Stomach smooth muscle (tissue), 2 donors: ENCODE data around the gene FASTKD2.
A peak's percentile ranks its signal among the peaks of the same experiment; 100 is the strongest.
"Not testable (repeated sequence)": the region's sequence is repeated elsewhere in the genome, so short reads cannot be mapped to it uniquely, and the experiment has no call there.

Experiments used
- H3K27ac ChIP-seq: one replicate; pipeline ENCODE4 v1.7.0; 2013; ENCODE audit warnings: mild to moderate bottlenecking, low read length, inconsistent platforms
- H3K27me3 ChIP-seq, 2 donors: one replicate each; pipeline ENCODE4 v1.7.0; 2013; ENCODE audit warnings: low read length in 2 of 2; ENCODE audit not compliant: insufficient read depth in 2 of 2, control insufficient read depth in 1 of 2
- H3K36me3 ChIP-seq, 2 donors: one replicate each; pipeline ENCODE4 v1.7.0; 2013; ENCODE audit warnings: low read length in 2 of 2; ENCODE audit not compliant: control insufficient read depth in 2 of 2, insufficient read depth in 2 of 2
- H3K4me1 ChIP-seq: one replicate; pipeline ENCODE4 v1.7.0; 2013; ENCODE audit warnings: low read length; ENCODE audit not compliant: control insufficient read depth, insufficient read depth
- H3K4me3 ChIP-seq, 2 donors: one replicate each; pipeline ENCODE4 v1.7.0; 2013; ENCODE audit warnings: low read length in 2 of 2
- H3K9ac ChIP-seq, 2 donors: one replicate each; pipeline ENCODE4 v1.7.0; 2013; ENCODE audit warnings: low read length in 2 of 2, mild to moderate bottlenecking in 1 of 2
- H3K9me3 ChIP-seq, 2 donors: one replicate each; pipeline ENCODE4 v1.7.0; 2013; ENCODE audit warnings: low read length in 2 of 2; ENCODE audit not compliant: control insufficient read depth in 2 of 2
- donor health status: healthy.
- donor health status: Pancreatic carcinoma.

The FASTKD2 gene

GRCh38 chr2:206812471-206812870 is 47.1 kb downstream of the FASTKD2 start:
- not testable (repeated sequence) for H3K4me3 ChIP-seq, H3K36me3 ChIP-seq

DNA sequence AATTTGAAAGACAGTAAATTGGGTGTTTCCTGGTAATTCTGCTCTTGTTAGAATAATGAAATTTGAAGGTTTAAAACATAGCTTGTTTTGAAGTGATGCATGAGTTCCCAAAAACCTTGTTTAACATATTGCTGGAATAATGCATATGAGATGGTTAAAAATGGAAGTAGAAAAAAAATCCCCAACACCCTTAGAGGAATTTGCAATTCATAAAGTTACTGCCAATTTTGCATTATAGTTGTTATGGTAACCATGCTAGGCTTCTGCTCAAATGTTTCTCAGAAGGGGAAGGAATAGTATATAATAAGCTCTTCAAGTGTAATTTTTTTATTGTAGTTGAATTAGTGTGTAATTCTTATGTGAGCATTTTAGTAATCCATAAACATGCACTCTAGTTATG is 49.1 kb downstream of the FASTKD2 start:
- Histone ChIP-seq H3K36me3 (peaks cover 0 to 3% of the 10 kb centered on the region in 2 donors), H3K4me3 (no peak overlapping the region), H3K9me3 (no peaks in the 10 kb centered on the region), H3K9ac (no peak overlapping the region), H3K27me3 (no peaks in the 10 kb centered on the region), H3K27ac (no peak overlapping the region), H3K4me1 (no peaks in the 10 kb centered on the region)

More at GRCh38 chr2:206812471-206812870, 47.1 kb downstream of the FASTKD2 start:
- not testable (repeated sequence) for H3K27ac ChIP-seq, H3K9ac ChIP-seq, H3K27me3 ChIP-seq, H3K4me1 ChIP-seq, H3K9me3 ChIP-seq

GRCh38 chr2:206820807-206821206 is 55.4 kb downstream of the FASTKD2 start:
- Histone ChIP-seq H3K4me3 (no peak overlapping the region), H3K36me3 (no peaks in the 10 kb centered on the region), H3K9ac (no peak overlapping the region), H3K4me1 (peaks cover 11% of the 10 kb centered on the region), H3K27me3 (no peaks in the 10 kb centered on the region), H3K27ac (no peak overlapping the region), H3K9me3 (no peaks in the 10 kb centered on the region)

DNA sequence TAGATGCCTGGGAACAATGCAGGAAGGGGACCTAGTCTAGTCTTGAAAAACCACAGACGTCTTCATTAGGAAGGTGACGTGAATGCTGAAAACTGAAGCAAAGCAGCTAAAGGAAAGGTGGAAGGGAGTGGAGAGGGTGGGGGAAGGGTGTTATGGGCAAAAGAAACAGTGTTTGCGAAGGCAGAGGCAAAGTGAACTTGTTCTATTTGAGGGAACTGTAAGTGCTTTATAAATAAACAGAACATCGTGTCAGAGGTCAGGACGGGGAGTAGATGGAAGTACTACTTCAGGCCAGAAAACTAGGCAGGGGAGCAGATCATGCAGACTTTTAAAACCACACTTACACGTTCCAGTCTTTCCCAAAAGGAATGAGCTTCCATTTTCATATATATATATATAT is 57.8 kb downstream of the FASTKD2 start:
- Histone ChIP-seq H3K4me1 (peaks cover 11% of the 10 kb centered on the region), H3K27ac (peak overlapping the region; percentile 53), H3K36me3 (no peaks in the 10 kb centered on the region), H3K4me3 (peak overlapping the region; percentile 22 to 44), H3K9me3 (no peaks in the 10 kb centered on the region), H3K27me3 (no peaks in the 10 kb centered on the region), H3K9ac (no peak overlapping the region)

DNA sequence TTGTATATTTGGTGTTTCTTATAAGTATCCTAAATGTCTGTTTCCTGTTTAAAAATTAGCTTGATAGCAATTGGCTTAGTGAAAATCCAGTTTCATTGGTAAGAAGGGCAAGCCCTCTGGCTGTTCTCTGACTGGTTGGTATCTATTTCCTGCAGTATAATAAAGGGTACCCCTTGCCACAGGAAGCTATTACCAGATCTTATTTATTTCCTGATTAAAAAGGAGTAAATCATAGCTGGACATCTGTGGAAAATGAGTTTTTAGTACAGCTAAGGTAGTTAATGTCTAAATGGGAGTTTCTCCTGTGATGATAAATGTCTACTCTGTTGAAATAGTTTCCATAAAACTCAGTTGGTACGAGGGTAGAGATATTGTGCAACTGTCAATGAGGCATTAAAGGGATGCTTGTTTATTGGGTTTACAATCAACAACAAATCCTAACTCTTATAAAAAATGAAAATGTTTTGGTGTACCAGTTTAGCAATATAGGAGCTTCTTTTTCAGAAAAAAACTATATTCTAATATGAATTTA is 58.7 kb downstream of the FASTKD2 start:
- no peaks in the 10 kb centered on the region for H3K27me3 ChIP-seq
- no peak overlapping the region for H3K27ac ChIP-seq

GRCh38 chr2:206824993-206825392 is 59.6 kb downstream of the FASTKD2 start:
- Histone ChIP-seq H3K36me3 (no peaks in the 10 kb centered on the region), H3K4me3 (no peak overlapping the region), H3K27me3 (no peaks in the 10 kb centered on the region), H3K4me1 (peaks cover 11% of the 10 kb centered on the region), H3K27ac (no peak overlapping the region), H3K9me3 (no peaks in the 10 kb centered on the region), H3K9ac (no peak overlapping the region)

More for the DNA sequence above, 58.7 kb downstream of the FASTKD2 start:
- no peaks in the 10 kb centered on the region for H3K9me3 ChIP-seq
- H3K9ac ChIP-seq, result no peak overlapping the region
- H3K4me3 ChIP-seq, result no peak overlapping the region
- H3K36me3 ChIP-seq, result no peaks in the 10 kb centered on the region
- H3K4me1 ChIP-seq, result peaks cover 11% of the 10 kb centered on the region

DNA sequence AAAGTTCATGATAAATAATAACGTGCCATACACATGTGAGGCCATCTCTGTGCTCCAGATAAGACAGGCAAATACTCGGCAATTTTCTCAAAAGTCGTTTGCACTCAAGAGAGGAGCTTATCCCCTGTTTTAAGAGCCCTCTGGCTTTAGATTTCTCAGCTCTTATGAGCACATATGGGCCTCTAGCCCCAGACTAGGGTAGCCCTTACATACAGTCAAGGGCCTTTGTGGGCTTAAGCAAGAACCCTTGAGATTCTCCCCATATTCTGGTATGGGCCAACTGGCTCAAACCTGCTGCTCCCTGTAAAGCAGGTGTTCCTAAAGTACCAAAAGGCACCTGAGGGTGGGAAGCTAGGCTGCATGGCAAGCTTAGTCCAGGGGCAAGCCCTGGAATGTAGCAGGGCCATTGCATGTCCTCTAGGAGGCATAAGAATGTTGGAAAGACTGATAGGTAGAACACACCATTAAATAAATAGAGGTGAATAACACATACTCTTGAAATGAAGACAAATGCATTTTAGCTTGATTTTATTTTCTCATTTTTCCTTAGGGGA is 66.1 kb downstream of the FASTKD2 start:
- Histone ChIP-seq H3K27ac (no peak overlapping the region), H3K36me3 (no peaks in the 10 kb centered on the region), H3K4me1 (no peaks in the 10 kb centered on the region), H3K9me3 (peaks cover 4 to 9% of the 10 kb centered on the region in 2 donors), H3K4me3 (no peak overlapping the region), H3K9ac (no peak overlapping the region), H3K27me3 (no peaks in the 10 kb centered on the region)

GRCh38 chr2:206832873-206833272 is 67.5 kb downstream of the FASTKD2 start:
- Histone ChIP-seq H3K4me1 (no peaks in the 10 kb centered on the region), H3K27me3 (no peaks in the 10 kb centered on the region), H3K9me3 (peaks cover 4 to 9% of the 10 kb centered on the region in 2 donors), H3K4me3 (no peak overlapping the region), H3K36me3 (no peaks in the 10 kb centered on the region), H3K9ac (no peak overlapping the region), H3K27ac (no peak overlapping the region)

DNA sequence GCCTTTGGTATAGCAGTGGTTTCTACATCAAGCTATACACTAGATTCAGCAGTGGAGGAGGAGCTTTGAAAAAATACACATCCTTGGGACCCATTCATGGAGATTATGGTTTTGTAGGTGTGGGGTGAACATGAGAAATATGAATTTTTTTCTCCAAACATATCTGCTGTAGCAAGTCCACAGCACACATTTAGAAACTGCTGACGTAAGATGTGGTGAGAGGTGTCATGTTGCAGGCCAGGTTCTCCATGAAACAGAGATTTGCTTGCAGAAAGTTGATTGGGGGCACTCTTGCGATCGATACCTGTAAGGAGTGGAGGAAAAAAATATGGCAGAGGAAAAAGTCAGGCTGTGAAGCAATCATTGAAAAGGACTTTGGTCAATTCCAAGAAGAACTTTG is 67.9 kb downstream of the FASTKD2 start:
- no peaks in the 10 kb centered on the region for H3K27me3 ChIP-seq
- no peak overlapping the region for H3K9ac ChIP-seq
- no peaks in the 10 kb centered on the region for H3K4me1 ChIP-seq
- no peaks in the 10 kb centered on the region for H3K36me3 ChIP-seq
- no peak overlapping the region for H3K27ac ChIP-seq
- no peak overlapping the region for H3K4me3 ChIP-seq
- H3K9me3 ChIP-seq, result peaks cover 4 to 9% of the 10 kb centered on the region in 2 donors

DNA sequence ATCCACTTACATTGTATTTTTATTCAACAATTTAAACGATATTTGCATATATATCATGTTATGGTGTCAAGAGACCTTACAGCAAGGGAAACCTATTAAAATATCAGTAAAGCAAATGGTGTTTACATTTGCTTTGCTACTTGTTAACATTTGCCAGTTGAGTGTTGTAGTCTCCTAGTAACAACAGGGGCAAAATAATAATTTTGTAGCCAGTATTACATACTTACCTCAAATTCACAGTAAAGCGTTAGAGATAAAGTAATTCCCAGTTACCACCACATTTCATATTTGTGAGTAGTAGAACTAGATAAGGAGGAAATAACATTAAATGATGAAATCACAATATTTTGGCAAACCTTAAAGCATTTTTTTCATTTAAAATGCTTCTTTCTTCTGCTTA is 71.3 kb downstream of the FASTKD2 start:
- no peaks in the 10 kb centered on the region for H3K4me1 ChIP-seq
- peaks cover 4 to 9% of the 10 kb centered on the region in 2 donors for H3K9me3 ChIP-seq

GRCh38 chr2:206837775-206838174 is 72.4 kb downstream of the FASTKD2 start:
- H3K27me3 ChIP-seq, result no peaks in the 10 kb centered on the region
- no peak overlapping the region for H3K9ac ChIP-seq
- H3K4me1 ChIP-seq, result no peaks in the 10 kb centered on the region
- no peak overlapping the region for H3K4me3 ChIP-seq
- no peak overlapping the region for H3K27ac ChIP-seq
- H3K9me3 ChIP-seq, result peaks cover 4 to 9% of the 10 kb centered on the region in 2 donors
- no peaks in the 10 kb centered on the region for H3K36me3 ChIP-seq

More for the DNA sequence above, 71.3 kb downstream of the FASTKD2 start:
- Histone ChIP-seq H3K36me3 (no peaks in the 10 kb centered on the region), H3K9ac (no peak overlapping the region), H3K4me3 (no peak overlapping the region), H3K27ac (no peak overlapping the region), H3K27me3 (no peaks in the 10 kb centered on the region)
